Cardiac muscle cell (in vitro differentiated cells and primary cell): Measurements from ENCODE around the gene NFRKB. TPM values are rescaled to one million over a fixed set of nuclear protein-coding genes. Genes with fewer than 3 reads are reported as not detected.

Experiments used
- DNase-seq, 2 donors: peaks; one replicate each; pipeline versions ENCODE4 v3.0.0 to v3.0.0-alpha.2; 2010 to 2017; ENCODE audit warnings: low read depth in 1 of 2, low spot score in 1 of 2
- H3K27ac ChIP-seq: fragments of 200-600 bp; sonication (generic); 2 replicates; pipeline ENCODE4 v1.5.1; 2016
- H3K27me3 ChIP-seq: fragments of 200-600 bp; sonication (generic); 2 replicates; pipeline ENCODE4 v1.6.0; 2016; ENCODE audit warnings: control low read depth
- H3K36me3 ChIP-seq: fragments of 200-600 bp; sonication (generic); 2 replicates; pipeline ENCODE4 v1.5.1; 2016; ENCODE audit warnings: control low read depth
- H3K4me1 ChIP-seq: fragments of 200-600 bp; sonication (generic); 2 replicates; pipeline ENCODE4 v1.8.1; 2017; ENCODE audit warnings: low read depth, mild to moderate bottlenecking, mixed run types
- H3K4me3 ChIP-seq: fragments of 200-600 bp; sonication (generic); 2 replicates; pipeline ENCODE4 v1.5.1; 2016; ENCODE audit warnings: mild to moderate bottlenecking
- H3K9me3 ChIP-seq: fragments of 200-600 bp; sonication (generic); 2 replicates; pipeline ENCODE4 v1.5.1; 2017; ENCODE audit warnings: low read depth, mild to moderate bottlenecking, control low read depth
- polyA plus RNA-seq: library from polyadenylated mRNA; unstranded; fragments of >200 nt; fragmentation: Nextera tagmentation; extraction: Ambion mirVana; gene quantifications from 2 replicates; pipeline ENCODE4 v1.2.1, GENCODE V29; 2016
- total RNA-seq: library from RNA; depleted of rRNA; stranded (reverse); fragments of >200 nt; gene quantifications from 2 replicates; pipeline ENCODE4 v1.2.3, GENCODE V29; 2016
- TF ChIP-seq, protein P1 (sequence below): IDR thresholded peaks from 2 replicates; pipeline ENCODE4 v1.5.1; 2012; ENCODE audit warnings: low read depth, mild to moderate bottlenecking, low read length

Gene NFRKB
- total RNA-seq (36.3 and 43.7 TPM in 2 replicates), polyA plus RNA-seq (44.2 and 50.6 TPM in 2 replicates)

DNA sequence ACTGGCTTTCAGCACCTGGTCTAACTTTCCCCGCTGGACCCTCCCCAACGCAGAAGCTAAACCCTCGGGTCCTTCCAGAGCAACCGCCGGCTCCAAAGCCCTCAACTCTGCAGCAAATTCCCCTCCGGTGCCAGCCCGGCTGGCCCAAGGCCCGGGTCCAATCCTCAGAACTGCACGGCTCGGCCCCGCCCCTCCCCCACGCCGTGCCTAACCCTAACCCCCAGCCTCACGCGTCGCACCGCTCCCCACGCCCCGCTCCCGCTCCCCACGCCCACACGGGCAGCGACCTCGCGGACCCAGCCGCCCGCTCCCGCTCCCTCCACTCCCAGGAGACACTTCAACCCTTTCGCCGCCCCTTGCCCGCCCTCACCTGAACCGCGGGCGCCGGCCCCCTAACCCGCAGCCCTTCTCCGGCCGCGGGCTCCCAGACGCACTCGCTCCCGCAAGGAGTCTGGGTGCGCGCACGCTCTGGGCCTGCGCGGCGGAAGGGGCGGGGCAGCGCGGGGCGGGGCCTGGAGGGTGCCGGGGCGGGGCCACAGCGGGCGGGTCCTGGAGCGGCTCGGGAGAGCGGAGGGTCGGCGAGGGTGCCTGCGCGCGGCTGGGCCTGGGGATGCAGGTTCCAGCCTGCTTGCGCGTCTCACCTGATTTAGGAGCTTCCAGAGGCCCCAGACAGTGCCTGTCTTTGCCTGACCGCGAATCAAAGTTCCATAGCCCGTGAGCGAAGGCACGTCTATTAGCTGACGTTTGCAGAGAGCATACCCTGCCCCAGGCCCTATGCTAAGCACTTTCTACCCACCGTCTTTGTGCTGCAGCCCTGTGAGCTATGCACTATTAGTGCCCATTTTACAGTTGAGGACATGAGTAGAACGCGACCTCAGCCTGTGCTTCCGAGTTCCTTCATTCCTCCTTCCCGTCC, at the start of gene NFRKB:
NFRKB (minus strand) TSS at position 453 of the 916 bp plus-strand sequence. CDS start 2,729 bp downstream, outside the sequence.
- no peaks in the 10 kb centered on the region for H3K27me3 ChIP-seq
- H3K4me3 ChIP-seq: peak within 1 kb of the TSS; percentile 98
- peak within 1 kb of the TSS; percentile 82 for H3K27ac ChIP-seq
- H3K9me3 ChIP-seq: no peaks in the 10 kb centered on the region
- TF ChIP-seq, protein P1, sequence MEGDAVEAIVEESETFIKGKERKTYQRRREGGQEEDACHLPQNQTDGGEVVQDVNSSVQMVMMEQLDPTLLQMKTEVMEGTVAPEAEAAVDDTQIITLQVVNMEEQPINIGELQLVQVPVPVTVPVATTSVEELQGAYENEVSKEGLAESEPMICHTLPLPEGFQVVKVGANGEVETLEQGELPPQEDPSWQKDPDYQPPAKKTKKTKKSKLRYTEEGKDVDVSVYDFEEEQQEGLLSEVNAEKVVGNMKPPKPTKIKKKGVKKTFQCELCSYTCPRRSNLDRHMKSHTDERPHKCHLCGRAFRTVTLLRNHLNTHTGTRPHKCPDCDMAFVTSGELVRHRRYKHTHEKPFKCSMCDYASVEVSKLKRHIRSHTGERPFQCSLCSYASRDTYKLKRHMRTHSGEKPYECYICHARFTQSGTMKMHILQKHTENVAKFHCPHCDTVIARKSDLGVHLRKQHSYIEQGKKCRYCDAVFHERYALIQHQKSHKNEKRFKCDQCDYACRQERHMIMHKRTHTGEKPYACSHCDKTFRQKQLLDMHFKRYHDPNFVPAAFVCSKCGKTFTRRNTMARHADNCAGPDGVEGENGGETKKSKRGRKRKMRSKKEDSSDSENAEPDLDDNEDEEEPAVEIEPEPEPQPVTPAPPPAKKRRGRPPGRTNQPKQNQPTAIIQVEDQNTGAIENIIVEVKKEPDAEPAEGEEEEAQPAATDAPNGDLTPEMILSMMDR: no peak
- H3K36me3 ChIP-seq: peaks cover 17% of the 10 kb centered on the region
- peak; percentile 75 to 94 for DNase-seq
- peaks cover 13% of the 10 kb centered on the region for H3K4me1 ChIP-seq

DNA sequence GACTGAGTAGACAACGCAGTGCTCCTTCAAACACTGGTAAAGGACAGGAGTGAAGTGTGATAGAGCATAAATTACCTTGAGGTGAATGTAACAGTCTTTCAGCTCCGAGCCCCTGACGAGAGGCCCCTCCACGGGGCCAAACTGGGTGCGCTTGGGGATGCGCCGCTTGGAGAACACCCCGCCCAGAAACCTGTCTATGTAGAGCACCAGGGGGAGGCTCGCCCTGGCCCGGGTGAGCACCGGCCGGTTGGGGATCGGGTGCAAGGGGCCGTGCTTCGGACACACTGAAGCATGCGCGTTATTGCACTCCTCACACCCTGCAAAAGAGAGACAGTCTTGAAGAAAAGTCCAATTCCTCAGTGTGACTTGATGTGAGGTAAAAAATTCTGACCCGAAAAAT, 49.3 kb upstream of the NFRKB start:
- Histone ChIP-seq H3K9me3 (no peaks in the 10 kb centered on the region), H3K4me1 (no peaks in the 10 kb centered on the region), H3K27me3 (no peaks in the 10 kb centered on the region), H3K36me3 (peaks cover 5% of the 10 kb centered on the region), H3K4me3 (no peak overlapping the region), H3K27ac (no peak overlapping the region)
- TF ChIP-seq, protein P1: no peak
- DNase-seq: no peak

DNA sequence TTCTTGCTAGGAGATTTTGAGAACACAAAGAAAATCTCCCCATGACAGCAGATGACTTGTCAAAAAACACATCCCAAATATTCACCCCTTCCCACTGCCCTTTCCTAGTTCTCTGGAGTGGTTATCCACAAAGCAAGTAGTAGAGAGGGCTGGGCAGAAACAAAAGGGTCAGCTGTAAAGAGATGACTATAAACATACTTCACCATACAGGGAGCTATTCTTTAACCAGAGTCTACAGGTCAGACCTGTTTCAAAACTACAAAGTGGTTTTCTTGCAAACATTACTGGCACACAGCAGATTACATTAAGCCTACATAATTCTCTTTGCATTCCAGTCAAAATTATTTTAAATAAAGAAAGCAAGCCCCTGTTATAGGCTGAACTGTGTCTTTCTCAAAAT, 47.7 kb upstream of the NFRKB start:
- Histone ChIP-seq H3K27me3 (no peaks in the 10 kb centered on the region), H3K27ac (no peak overlapping the region)
- DNase-seq: no peak

DNA sequence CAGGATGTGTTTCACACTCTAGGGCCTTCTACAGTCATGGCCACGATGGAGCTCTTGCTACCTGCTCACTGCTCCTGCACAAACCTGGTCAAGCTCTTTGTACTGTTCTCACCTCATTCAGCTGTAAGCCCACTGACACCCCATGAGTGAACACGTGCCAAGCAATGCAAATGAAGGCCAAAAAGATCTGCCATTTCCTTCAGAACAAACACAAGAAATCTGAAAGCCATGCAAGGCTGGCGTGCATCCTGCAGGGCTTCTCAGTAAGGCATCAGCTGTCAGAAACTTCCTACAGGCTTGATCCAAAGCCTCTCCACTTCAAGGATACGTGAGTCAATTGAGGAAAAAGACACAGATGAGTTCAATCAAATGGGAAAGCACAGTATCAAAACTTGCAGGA, 44.1 kb upstream of the NFRKB start:
- Histone ChIP-seq H3K36me3 (peaks cover 5% of the 10 kb centered on the region), H3K4me1 (no peaks in the 10 kb centered on the region), H3K27me3 (no peaks in the 10 kb centered on the region), H3K27ac (no peak overlapping the region), H3K4me3 (no peak overlapping the region), H3K9me3 (no peaks in the 10 kb centered on the region)
- no peak for DNase-seq
- TF ChIP-seq, protein P1: no peak

More for the DNA sequence above, 47.7 kb upstream of the NFRKB start:
- TF ChIP-seq, protein P1: no peak
- H3K9me3 ChIP-seq: no peaks in the 10 kb centered on the region
- H3K36me3 ChIP-seq: peaks cover 5% of the 10 kb centered on the region
- H3K4me3 ChIP-seq: no peak overlapping the region
- no peaks in the 10 kb centered on the region for H3K4me1 ChIP-seq

DNA sequence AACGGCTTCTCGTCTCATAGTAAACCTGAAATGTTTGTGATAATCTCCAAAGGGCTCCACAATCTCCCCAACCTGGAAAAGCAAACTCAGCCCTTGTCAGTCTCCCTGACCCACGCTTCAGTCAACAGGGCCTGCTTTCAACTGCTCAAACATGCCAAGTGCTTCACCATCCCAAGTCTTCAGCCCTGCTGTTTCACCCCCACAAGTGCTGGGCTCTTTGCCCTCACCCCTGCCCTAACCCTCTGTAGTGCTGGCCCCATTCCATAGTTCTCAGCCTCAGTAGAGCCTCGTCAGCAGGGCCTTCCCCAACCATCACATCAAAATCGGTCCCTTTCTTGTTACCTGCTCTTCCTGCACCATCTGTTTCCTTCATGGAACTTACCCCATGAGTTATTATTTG, 43.4 kb upstream of the NFRKB start:
- no peaks in the 10 kb centered on the region for H3K27me3 ChIP-seq
- H3K9me3 ChIP-seq: no peaks in the 10 kb centered on the region
- TF ChIP-seq, protein P1: no peak
- H3K36me3 ChIP-seq: peaks cover 5% of the 10 kb centered on the region
- H3K4me3 ChIP-seq: no peak overlapping the region
- H3K27ac ChIP-seq: no peak overlapping the region
- DNase-seq: no peak
- no peaks in the 10 kb centered on the region for H3K4me1 ChIP-seq
